ENCODE data around the gene GNAS-AS1.

The GNAS-AS1 gene

DNA sequence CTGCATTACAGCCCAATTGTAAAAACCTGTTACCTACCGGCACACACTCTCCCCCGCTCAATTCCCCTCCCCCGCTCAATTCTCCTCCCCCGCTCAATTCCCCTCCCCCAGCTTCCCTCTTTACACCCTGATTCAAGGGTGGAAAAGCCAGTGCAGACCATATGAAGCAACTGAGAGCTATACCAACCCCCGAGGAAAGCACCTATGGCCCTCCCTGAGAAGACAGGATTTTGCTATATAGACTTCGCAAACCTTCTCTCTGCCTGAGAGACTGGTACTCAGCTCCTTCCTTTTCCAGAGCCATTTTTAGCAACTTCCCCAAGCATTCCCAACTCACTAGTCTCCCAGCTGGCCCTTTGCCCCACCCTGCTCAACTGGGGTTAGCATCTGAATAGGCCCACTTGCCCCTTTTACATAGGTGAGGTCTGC is 7.6 kb downstream of the GNAS-AS1 start:
- Histone ChIP-seq H3K4me1 (ENCODE audit: low read depth, poor library complexity, severe bottlenecking) (no peaks in the 10 kb centered on the region), H3K79me2 (ENCODE audit: insufficient read depth, low read depth) (no peaks in the 10 kb centered on the region), H3K4me3 (IDR thresholded peaks at IDR 0.05; ENCODE audit: insufficient read depth, low read depth, low read length) (no peak overlapping the region), H3K9ac (no peak overlapping the region), H3K27me3 (ENCODE audit: insufficient read depth, low read depth) (no peaks in the 10 kb centered on the region), H3K4me2 (no peak overlapping the region), H2AFZ (ENCODE audit: low read depth) (no peak overlapping the region), H3K27ac (no peak overlapping the region), H4K20me1 (ENCODE audit: insufficient read depth) (no peaks in the 10 kb centered on the region), H3K36me3 (ENCODE audit: insufficient read depth) (no peaks in the 10 kb centered on the region)
- TF ChIP-seq, protein P1, sequence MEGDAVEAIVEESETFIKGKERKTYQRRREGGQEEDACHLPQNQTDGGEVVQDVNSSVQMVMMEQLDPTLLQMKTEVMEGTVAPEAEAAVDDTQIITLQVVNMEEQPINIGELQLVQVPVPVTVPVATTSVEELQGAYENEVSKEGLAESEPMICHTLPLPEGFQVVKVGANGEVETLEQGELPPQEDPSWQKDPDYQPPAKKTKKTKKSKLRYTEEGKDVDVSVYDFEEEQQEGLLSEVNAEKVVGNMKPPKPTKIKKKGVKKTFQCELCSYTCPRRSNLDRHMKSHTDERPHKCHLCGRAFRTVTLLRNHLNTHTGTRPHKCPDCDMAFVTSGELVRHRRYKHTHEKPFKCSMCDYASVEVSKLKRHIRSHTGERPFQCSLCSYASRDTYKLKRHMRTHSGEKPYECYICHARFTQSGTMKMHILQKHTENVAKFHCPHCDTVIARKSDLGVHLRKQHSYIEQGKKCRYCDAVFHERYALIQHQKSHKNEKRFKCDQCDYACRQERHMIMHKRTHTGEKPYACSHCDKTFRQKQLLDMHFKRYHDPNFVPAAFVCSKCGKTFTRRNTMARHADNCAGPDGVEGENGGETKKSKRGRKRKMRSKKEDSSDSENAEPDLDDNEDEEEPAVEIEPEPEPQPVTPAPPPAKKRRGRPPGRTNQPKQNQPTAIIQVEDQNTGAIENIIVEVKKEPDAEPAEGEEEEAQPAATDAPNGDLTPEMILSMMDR (conservative IDR thresholded peaks at IDR 0.05; ENCODE audit: low read depth, low read length): no peak

DNA sequence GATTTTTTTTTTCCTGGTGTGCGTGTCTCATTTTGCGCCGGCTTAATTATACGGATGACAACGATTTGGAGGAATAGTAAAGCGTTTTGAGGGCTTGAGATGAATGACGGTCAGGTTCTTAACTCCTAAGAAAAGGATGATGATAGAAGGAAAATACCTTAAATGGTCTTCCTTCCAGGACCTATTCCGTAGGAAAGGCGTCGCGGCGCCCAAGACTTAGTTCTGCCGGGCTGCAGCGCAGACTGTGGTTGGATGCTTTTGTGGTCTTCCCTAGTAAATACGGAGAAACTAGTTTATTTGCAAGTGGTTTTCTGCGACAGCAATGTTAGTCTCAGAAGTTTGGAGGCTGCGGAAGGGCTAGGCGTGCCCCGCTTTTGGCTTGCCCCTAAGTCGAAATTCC is 8.4 kb downstream of the GNAS-AS1 start:
- no peaks in the 10 kb centered on the region for H3K36me3 ChIP-seq (ENCODE audit: insufficient read depth)
- TF ChIP-seq, protein P1 (conservative IDR thresholded peaks at IDR 0.05; ENCODE audit: low read depth, low read length): no peak
- no peaks in the 10 kb centered on the region for H3K79me2 ChIP-seq (ENCODE audit: insufficient read depth, low read depth)
- H3K4me2 ChIP-seq: no peak overlapping the region
- H4K20me1 ChIP-seq (ENCODE audit: insufficient read depth): no peaks in the 10 kb centered on the region
- no peak overlapping the region for H3K4me3 ChIP-seq (IDR thresholded peaks at IDR 0.05; ENCODE audit: insufficient read depth, low read depth, low read length)
- no peak overlapping the region for H3K27ac ChIP-seq
- no peaks in the 10 kb centered on the region for H3K4me1 ChIP-seq (ENCODE audit: low read depth, poor library complexity, severe bottlenecking)
- H3K9ac ChIP-seq: no peak overlapping the region
- no peak overlapping the region for H2AFZ ChIP-seq (ENCODE audit: low read depth)
- no peaks in the 10 kb centered on the region for H3K27me3 ChIP-seq (ENCODE audit: insufficient read depth, low read depth)

- no peak overlapping the region for H3K4me3 ChIP-seq (IDR thresholded peaks at IDR 0.05; ENCODE audit: insufficient read depth, low read depth, low read length)
These were observed 9.0 kb downstream of the GNAS-AS1 start for GRCh38 chr20:58841539-58842264.

DNA sequence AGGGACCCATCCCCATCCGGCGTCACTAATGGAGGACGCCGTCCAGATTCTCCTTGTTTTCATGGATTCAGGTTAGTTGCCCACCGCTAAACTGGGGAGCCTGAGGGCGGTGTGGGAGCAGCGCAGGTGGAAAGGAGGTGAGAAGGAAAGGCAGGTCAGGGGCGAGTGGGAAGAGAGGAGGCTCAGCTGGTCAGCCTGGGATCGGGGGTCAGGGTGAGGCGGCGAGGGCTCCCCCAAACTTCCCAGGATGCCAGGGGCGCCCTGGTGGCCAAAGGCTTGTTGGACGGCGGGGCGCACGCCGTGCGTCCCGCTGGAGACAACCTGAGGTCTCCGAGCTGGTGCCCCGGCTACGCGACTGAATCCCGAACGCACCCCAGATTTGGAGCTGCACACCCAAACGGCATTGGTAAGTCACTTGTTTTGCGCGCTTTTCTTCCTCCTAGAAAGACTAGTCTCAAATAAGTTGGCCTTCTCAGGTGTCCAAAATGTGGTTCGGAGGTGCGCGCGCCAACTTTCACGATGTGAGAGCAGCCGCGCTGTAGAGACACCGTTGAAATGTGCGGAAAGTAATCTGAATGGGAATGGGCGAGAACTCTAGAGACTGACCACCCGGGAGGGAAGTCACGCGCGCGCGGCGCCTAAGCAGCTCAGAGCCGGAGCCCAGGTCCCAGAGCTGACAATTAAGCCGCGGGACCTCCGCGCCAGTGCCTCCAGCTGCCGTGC is 9.7 kb downstream of the GNAS-AS1 start:
- no peak overlapping the region for H3K27ac ChIP-seq
- TF ChIP-seq, protein P1 (conservative IDR thresholded peaks at IDR 0.05; ENCODE audit: low read depth, low read length): no peak
- H3K9ac ChIP-seq: no peak overlapping the region
- no peaks in the 10 kb centered on the region for H3K27me3 ChIP-seq (ENCODE audit: insufficient read depth, low read depth)
- H4K20me1 ChIP-seq (ENCODE audit: insufficient read depth): no peaks in the 10 kb centered on the region
- H3K4me2 ChIP-seq: no peak overlapping the region
- H3K36me3 ChIP-seq (ENCODE audit: insufficient read depth): no peaks in the 10 kb centered on the region
- no peaks in the 10 kb centered on the region for H3K4me1 ChIP-seq (ENCODE audit: low read depth, poor library complexity, severe bottlenecking)
- no peak overlapping the region for H2AFZ ChIP-seq (ENCODE audit: low read depth)
- H3K79me2 ChIP-seq (ENCODE audit: insufficient read depth, low read depth): no peaks in the 10 kb centered on the region
- H3K4me3 ChIP-seq (IDR thresholded peaks at IDR 0.05; ENCODE audit: insufficient read depth, low read depth, low read length): no peak overlapping the region

More at GRCh38 chr20:58841539-58842264, 9.0 kb downstream of the GNAS-AS1 start:
- no peak overlapping the region for H3K9ac ChIP-seq
- no peaks in the 10 kb centered on the region for H3K36me3 ChIP-seq (ENCODE audit: insufficient read depth)
- H3K27ac ChIP-seq: no peak overlapping the region
- H4K20me1 ChIP-seq (ENCODE audit: insufficient read depth): no peaks in the 10 kb centered on the region
- H2AFZ ChIP-seq (ENCODE audit: low read depth): no peak overlapping the region
- TF ChIP-seq, protein P1 (conservative IDR thresholded peaks at IDR 0.05; ENCODE audit: low read depth, low read length): no peak
- H3K4me1 ChIP-seq (ENCODE audit: low read depth, poor library complexity, severe bottlenecking): no peaks in the 10 kb centered on the region
- no peak overlapping the region for H3K4me2 ChIP-seq
- H3K79me2 ChIP-seq (ENCODE audit: insufficient read depth, low read depth): no peaks in the 10 kb centered on the region
- H3K27me3 ChIP-seq (ENCODE audit: insufficient read depth, low read depth): no peaks in the 10 kb centered on the region

Measured in KMS-11 (cell line).